Skeletal muscle cell (primary cell): Measurements from ENCODE around the gene SORCS3.

ENCODE experiments used
- DNase-seq: peaks from one replicate; pipeline ENCODE4 v3.0.0-alpha.2; 2010; ENCODE audit warnings: low read depth
- H3K4me3 ChIP-seq: 2 replicates; pipeline ENCODE4 v1.5.1; 2011; ENCODE audit warnings: low read depth, mild to moderate bottlenecking, control low read depth, low read length, moderate library complexity

Gene SORCS3

GRCh38 chr10:104750291-104750690 is 109.2 kb downstream of the SORCS3 start:
- DNase-seq, result no peak
- no peak overlapping the region for H3K4me3 ChIP-seq

- DNase-seq, result no peak
These were observed 121.7 kb downstream of the SORCS3 start for GRCh38 chr10:104762793-104763192.

GRCh38 chr10:104766341-104766740 is 125.3 kb downstream of the SORCS3 start:
- no peak for DNase-seq
- H3K4me3 ChIP-seq, result no peak overlapping the region

More at GRCh38 chr10:104762793-104763192, 121.7 kb downstream of the SORCS3 start:
- no peak overlapping the region for H3K4me3 ChIP-seq

- no peak for DNase-seq
- H3K4me3 ChIP-seq, result no peak overlapping the region
These were observed 126.2 kb downstream of the SORCS3 start for GRCh38 chr10:104767282-104767681.

- no peak overlapping the region for H3K4me3 ChIP-seq
- DNase-seq, result no peak
These were observed 126.7 kb downstream of the SORCS3 start for GRCh38 chr10:104767745-104768144.

GRCh38 chr10:104773105-104773504 is 132.0 kb downstream of the SORCS3 start:
- DNase-seq, result no peak
- H3K4me3 ChIP-seq, result no peak overlapping the region

- no peak overlapping the region for H3K4me3 ChIP-seq
- DNase-seq, result no peak
These were observed 133.1 kb downstream of the SORCS3 start for GRCh38 chr10:104774234-104774633.

GRCh38 chr10:104777086-104777799 is 136.2 kb downstream of the SORCS3 start:
- no peak overlapping the region for H3K4me3 ChIP-seq
- DNase-seq, result no peak

- H3K4me3 ChIP-seq, result no peak overlapping the region
- DNase-seq, result no peak
These were observed 137.3 kb downstream of the SORCS3 start for GRCh38 chr10:104778371-104778770.

- H3K4me3 ChIP-seq, result no peak overlapping the region
- DNase-seq, result no peak
These were observed 138.6 kb downstream of the SORCS3 start for GRCh38 chr10:104779701-104780100.

- DNase-seq, result no peak
- H3K4me3 ChIP-seq, result no peak overlapping the region
These were observed 139.1 kb downstream of the SORCS3 start for GRCh38 chr10:104780165-104780564.

GRCh38 chr10:104780946-104781595 is 140.0 kb downstream of the SORCS3 start:
- H3K4me3 ChIP-seq, result no peak overlapping the region
- DNase-seq, result no peak

GRCh38 chr10:104784452-104784851 is 143.4 kb downstream of the SORCS3 start:
- DNase-seq, result no peak
- H3K4me3 ChIP-seq, result no peak overlapping the region

- H3K4me3 ChIP-seq, result no peak overlapping the region
- no peak for DNase-seq
These were observed 150.4 kb downstream of the SORCS3 start for GRCh38 chr10:104791471-104791870.

GRCh38 chr10:104795411-104795810 is 154.3 kb downstream of the SORCS3 start:
- no peak for DNase-seq
- no peak overlapping the region for H3K4me3 ChIP-seq

- no peak overlapping the region for H3K4me3 ChIP-seq
- DNase-seq, result no peak
These were observed 155.7 kb downstream of the SORCS3 start for GRCh38 chr10:104796823-104797222.

GRCh38 chr10:104802941-104803340 is 161.9 kb downstream of the SORCS3 start:
- no peak for DNase-seq
- H3K4me3 ChIP-seq, result no peak overlapping the region

GRCh38 chr10:104804880-104805279 is 163.8 kb downstream of the SORCS3 start:
- no peak overlapping the region for H3K4me3 ChIP-seq
- DNase-seq, result no peak

GRCh38 chr10:104806801-104807200 is 165.7 kb downstream of the SORCS3 start:
- no peak overlapping the region for H3K4me3 ChIP-seq
- no peak for DNase-seq

- no peak for DNase-seq
These were observed 166.7 kb downstream of the SORCS3 start for GRCh38 chr10:104807581-104808310.

More at GRCh38 chr10:104807581-104808310, 166.7 kb downstream of the SORCS3 start:
- no peak overlapping the region for H3K4me3 ChIP-seq
